Ureter (tissue), 1 donor: ENCODE results near the gene EFCAB6. TPM values are rescaled to one million over a fixed set of nuclear protein-coding genes. Genes with fewer than 3 reads are reported as not detected.

Experiments used
- DNase-seq: peaks from one replicate; pipeline ENCODE4 v3.0.0-alpha.2; 2020; ENCODE audit warnings: low spot score
- total RNA-seq: library from RNA; stranded (reverse); gene quantifications from one replicate; pipeline ENCODE4 v1.2.4, GENCODE V29; 2023
- donor health status: DM: yes; HTN: yes; CAD: no.

Gene EFCAB6
- total RNA-seq, 1 donor from 2014 or later = 8.8 TPM

GRCh38 chr22:43580271-43580750, 231.8 kb downstream of the EFCAB6 start:
- DNase-seq = no peak

DNA sequence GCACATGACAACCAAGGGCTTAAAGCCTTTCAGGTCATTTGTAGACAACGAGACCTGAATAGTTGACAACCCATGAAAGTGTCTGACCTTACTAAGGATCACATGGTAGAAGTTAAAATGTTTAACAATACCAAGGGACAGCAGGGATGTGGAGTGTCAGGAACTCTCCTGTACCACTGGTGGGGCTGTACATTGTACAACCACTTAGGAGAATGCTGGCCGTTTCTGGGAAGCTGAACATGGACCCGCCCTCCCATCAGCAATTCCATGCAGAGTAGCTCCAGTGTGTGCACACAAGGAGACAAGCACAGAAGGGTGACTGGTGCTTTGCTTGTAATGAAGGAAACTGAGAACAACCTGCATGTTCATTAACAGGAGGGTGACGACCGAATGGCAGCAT, 237.4 kb downstream of the EFCAB6 start:
- DNase-seq = no peak

GRCh38 chr22:43572710-43573109, 239.4 kb downstream of the EFCAB6 start:
- DNase-seq = no peak

DNA sequence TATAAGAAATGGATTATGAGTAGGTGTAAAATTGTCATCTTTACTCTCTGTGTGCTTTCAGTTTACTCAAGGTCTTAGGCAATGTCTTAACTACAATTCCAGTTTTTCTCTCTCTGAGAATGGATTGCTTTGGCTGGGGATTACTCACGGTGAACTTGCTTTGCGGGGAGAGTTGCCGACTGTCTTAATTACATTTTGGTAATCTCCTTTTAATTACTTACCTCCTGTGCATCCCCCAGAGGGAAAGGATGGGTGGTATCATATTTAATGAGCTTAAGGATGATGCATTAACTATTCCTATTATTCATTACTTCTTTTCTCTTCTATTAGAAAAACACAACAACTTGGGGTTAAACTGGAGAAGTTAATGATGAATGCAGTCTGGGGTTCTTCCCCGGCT, 240.9 kb downstream of the EFCAB6 start:
- no peak for DNase-seq

DNA sequence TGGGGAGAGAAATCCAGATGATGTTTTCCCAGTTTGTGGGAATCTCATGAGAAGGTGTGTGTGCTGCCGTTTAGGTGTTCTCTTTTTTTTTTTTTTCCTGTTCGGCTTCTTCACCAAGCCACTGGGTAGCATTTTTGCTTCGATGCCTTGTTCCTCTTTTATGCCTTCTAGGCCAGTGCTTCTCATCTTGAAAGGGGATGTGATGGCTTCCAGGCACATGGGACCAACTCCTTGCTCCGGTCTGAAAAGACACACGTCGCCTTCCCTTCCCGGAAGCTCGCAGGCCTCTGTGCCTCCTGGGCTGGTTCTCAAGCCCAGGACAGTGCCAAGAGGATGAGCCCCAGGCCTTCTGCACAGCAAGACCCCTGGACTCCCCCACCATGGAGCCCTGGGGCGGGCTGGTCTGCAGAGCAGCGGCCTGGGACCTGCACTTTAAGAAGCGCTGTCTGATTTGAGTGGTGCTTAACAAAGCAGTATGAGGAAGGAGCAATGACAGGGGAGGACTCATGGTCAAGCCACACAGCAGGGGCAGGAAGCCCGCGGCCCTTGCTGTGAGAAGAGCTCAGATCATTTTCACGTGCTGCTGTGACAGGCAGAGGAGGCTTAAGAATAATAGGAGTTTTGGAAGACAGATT, 241.5 kb downstream of the EFCAB6 start:
- DNase-seq = no peak

DNA sequence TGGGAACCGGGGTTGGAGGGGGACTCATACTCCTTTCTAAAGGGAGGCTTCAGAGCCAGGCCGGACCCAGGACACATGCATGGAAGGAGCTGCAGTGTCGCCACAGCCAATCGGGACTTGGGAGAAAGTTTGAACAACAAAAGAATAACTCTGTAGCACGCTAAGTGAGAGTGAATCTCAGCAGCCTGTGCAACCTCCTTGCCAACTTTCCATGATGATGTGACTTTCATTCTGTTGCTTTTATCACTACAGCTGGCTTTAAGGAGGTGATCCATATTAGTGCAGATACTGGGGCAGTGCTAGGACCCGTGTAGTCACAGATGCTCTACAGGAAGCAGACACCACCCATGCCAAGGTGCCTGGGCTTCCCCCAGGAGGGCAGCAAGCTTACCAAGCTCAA, 243.0 kb downstream of the EFCAB6 start:
- DNase-seq = no peak

GRCh38 chr22:43567691-43568324, 244.3 kb downstream of the EFCAB6 start:
- DNase-seq = no peak

DNA sequence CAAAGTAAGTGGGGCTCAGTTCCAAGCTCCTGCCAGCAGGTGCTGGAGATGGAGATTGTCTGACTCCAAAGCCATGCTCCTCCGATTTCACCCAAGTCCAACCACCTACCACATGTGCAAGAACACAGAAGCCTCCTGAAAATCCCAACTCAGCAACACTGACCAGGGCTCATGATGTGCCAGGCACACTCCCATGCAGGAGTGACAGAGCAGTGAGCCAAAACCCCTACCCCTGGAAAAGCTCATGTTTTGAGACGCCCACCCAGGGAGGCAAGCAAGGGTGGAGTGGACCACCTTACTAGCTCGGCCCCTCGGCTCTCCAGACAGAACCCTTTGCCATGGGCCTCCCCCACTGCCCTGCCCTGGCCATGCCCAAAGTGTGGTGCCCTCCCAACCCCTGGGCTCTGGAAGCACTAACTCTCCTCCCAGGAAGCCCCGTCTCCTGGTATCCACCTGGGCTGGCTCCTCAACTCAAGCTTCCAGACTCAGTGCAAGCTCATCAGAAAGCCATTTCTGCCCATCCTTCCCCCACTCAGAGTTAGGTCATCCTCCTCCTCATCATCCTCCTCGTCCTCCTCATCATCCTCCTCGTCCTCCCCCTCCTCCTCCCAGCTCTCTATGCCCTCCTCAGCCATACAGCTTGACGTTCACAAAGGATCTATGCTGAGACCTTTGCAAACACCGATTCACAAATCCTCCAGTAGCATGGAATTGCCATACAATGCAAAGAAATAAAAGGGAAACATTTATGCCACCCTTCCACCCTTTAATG, 245.4 kb downstream of the EFCAB6 start:
- no peak for DNase-seq

GRCh38 chr22:43566021-43566420, 246.1 kb downstream of the EFCAB6 start:
- DNase-seq = no peak

DNA sequence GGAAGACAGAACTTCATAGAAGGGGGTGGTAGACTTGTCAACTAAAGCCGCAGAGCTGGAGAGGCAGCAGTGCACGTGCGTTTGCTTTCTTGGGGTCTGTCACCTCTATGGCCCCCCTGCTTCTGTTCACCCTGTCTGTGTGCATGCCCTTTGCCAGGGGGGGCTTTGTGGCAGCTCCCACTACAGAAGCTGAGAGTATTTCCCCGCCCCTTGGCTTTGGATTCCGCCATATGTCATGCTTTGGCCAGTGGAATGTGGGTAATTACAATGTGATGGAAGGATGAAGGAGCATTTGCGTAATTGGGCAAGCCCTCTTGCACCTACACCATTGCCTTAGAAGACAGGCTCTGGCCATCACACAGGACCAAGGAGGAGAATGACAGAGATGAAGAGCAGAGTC, 247.2 kb downstream of the EFCAB6 start:
- no peak for DNase-seq

DNA sequence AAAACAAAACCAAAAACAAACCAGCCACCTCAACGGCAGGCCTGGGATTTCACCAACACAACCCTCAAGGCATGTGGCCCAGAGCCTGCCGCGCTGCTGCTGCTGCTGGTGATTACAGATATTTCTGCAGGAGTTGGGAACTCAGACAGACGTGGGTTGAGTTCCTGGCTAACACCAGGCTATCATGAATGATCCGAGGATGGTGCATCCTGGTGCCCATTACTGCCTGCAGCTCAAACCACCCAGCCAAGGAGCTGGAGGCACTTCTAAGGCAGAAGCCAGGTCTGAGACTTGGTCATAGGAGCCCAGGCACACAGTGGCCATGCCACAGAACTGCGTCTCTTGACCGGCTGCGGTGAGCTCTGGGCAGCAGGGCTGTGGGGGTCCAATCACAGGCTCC, 248.5 kb downstream of the EFCAB6 start:
- no peak for DNase-seq

- DNase-seq = no peak
These were observed 249.3 kb downstream of the EFCAB6 start for GRCh38 chr22:43562843-43563242.

- DNase-seq = no peak
These were observed 250.5 kb downstream of the EFCAB6 start for GRCh38 chr22:43561415-43562178.

- DNase-seq = no peak
These were observed 251.5 kb downstream of the EFCAB6 start for GRCh38 chr22:43560651-43561050.

GRCh38 chr22:43555561-43556515, 256.3 kb downstream of the EFCAB6 start:
- DNase-seq = no peak

GRCh38 chr22:43554694-43555365, 257.3 kb downstream of the EFCAB6 start:
- DNase-seq = no peak

DNA sequence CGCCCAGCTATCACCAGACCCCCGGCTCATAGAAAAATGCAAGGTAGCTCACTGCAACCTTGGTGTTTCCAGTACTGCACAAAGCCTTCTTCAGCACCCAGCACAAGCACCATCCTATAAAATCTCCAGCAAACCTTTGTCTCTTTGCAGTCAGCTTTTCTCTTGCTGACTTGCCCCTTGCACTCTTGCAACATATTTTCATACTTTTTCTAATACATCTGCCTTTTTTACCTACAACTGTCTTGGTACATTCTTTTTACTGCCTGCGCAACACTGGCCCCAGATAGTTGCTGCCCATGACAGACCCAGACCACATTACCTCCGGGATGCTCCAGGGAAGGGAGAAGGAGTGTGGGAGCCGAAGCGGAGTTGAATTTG, 257.9 kb downstream of the EFCAB6 start:
- DNase-seq = no peak

DNA sequence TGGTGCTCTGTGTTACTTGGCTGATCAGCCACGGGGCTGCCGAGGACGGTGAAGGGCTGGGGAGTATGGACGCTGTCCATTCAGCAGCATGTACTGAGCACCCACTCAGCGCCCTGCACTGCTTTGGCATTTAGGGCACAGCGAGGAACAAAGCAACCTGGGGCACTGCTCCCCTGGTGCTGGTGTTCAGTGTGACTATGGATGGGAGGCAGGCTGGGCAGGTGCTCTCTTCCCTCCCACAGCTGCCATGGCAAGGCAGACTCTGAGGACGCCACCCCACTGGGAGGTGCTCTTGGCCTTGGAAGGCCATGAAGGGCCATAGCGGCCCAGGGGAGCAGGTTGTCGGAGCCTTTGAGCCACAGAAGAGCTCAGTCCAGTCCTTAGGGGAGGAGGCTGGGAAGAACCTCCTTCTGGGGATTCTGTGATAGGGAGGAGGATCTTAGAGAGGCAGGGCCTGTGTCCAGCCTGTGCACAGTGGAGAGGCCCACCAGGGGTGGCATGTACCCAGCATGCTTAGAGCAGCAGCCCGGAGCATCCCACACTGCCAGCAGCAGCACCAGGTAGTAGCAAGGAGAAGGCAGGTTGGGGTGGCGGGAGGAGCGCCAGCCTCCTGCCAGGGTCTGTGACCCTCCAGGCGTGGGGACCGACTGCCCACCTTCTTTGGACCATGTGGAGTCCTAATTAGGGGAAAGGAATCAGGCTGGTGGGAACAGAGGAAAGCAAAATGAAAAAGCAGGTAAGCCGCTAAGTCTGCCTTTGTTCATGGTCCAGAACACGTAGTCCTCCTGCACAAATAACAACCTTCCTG, 258.4 kb downstream of the EFCAB6 start:
- DNase-seq = no peak

DNA sequence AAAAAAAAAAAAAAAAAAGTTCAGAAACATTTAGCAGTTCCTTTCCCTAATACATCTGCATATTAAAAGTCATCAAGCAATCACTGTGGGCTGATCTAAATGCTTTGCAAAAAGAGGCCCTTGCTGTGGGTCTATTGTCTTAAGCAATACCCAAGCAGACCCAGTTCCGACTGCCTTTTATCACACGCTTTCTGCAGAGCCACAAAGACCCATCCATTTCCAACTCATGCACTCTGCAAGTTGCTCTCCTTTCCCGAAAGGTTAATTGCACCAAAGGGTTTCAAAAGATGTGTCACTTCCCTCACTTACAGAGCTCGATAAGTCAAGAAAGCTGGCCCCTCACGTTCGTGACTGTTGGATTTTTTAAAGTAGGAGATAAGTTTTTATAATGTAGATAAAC, 261.4 kb downstream of the EFCAB6 start:
- DNase-seq = no peak
